ENCODE measurements around the gene KCNN1. TPM values are rescaled to one million over a fixed set of nuclear protein-coding genes. Genes with fewer than 3 reads are reported as not detected.

KCNN1 gene
- total and polyA plus RNA-seq, 2 of the 13 experiments (the other 11 are each of a cell fraction or from before 2014, with no cell fraction given), result 0.04 TPM; not detected in 1

DNA sequence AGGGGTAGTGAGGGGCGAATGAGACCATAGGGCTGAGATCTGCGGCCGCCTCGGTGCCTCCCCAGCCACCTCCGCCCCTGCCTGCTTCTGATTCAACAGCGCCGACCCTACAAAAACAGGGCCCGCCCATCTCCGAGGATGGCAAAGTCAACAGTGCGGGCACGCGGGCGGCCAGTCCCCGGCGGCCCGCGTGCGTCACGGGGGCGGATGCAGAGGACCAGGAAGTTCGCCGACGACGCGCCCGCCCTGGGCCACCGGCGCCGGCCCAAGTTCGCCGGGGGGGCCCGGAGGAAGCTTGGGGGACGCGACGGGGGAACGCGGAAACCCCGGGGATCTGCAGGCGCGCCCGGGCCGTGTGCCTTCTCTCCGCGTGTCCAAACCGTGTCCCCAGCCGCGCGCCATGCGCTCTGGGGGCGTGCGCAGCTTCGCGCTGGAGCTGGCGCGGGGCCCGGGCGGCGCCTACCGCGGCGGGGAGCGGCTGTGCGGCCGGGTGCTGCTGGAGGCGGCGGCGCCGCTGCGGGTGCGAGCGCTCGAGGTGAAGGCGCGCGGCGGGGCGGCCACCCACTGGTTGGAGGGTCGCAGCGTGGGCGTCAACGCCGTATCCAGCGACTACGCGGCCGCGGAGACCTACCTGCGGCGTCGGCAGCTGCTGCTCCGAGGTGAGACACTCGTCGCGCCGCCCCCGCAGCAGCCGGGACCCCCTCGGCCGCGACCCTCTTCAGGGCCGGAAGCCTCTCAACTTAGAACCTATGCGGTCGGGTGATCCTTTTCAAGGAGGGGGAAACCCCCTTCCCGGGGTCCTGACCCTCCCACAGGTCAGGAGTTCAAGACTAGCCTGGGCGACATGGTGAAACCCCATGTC lies 34.2 kb downstream of the KCNN1 start (continued):
- TF ChIP-seq SP1 (IDR thresholded peaks at IDR 0.05) (no peak), SP1 (CRISPR knock-in tag; IDR thresholded peaks at IDR 0.05) (peak; percentile 38; the same call in 1 of the 2 replicates), TEAD2 (CRISPR knock-in tag; IDR thresholded peaks at IDR 0.05) (no peak), ZSCAN9 (CRISPR knock-in tag; IDR thresholded peaks at IDR 0.05; ENCODE audit: borderline replicate concordance) (peak; percentile 65; the same call in 1 of the 2 replicates), RFXANK (CRISPR knock-in tag; IDR thresholded peaks at IDR 0.05) (no peak), ZNF550 (CRISPR knock-in tag; IDR thresholded peaks at IDR 0.05; ENCODE audit: borderline replicate concordance) (no peak), ZNF557 (CRISPR knock-in tag; IDR thresholded peaks at IDR 0.05) (no peak), ZMYM3 (CRISPR knock-in tag; IDR thresholded peaks at IDR 0.05) (no peak), RFXAP (CRISPR knock-in tag; IDR thresholded peaks at IDR 0.05; ENCODE audit: borderline replicate concordance) (no peak), KLF15 (CRISPR knock-in tag; IDR thresholded peaks at IDR 0.05; ENCODE audit: borderline replicate concordance) (no peak; the same call in 1 of the 2 replicates), SNAPC2 (CRISPR knock-in tag; IDR thresholded peaks at IDR 0.05) (0 out of 2 replicates have a peak, but pooled peaks have one; percentile 64), SMARCE1 (IDR thresholded peaks at IDR 0.05; ENCODE audit: borderline replicate concordance) (no peak), ZNF878 (CRISPR knock-in tag; IDR thresholded peaks at IDR 0.05) (0 out of 2 replicates have a peak, but pooled peaks have one; percentile 48), GTF3A (CRISPR knock-in tag; conservative IDR thresholded peaks at IDR 0.05) (no peak), XBP1 (CRISPR knock-in tag; IDR thresholded peaks at IDR 0.05) (no peak), ZNF891 (CRISPR knock-in tag; IDR thresholded peaks at IDR 0.05) (no peak), PHF21A (CRISPR knock-in tag; IDR thresholded peaks at IDR 0.05) (peak; percentile 51; the same call in 1 of the 2 replicates), ZNF552 (CRISPR knock-in tag; IDR thresholded peaks at IDR 0.05; ENCODE audit: borderline replicate concordance) (no peak; the same call in 1 of the 2 replicates), TEAD3 (CRISPR knock-in tag; optimal IDR thresholded peaks at IDR 0.05; ENCODE audit: borderline replicate concordance) (no peak), FOXA1 (IDR thresholded peaks at IDR 0.05) (no peak), FOXA1 (CRISPR knock-in tag; IDR thresholded peaks at IDR 0.05) (peak; percentile 86)
- TF ChIP-seq, protein P1, sequence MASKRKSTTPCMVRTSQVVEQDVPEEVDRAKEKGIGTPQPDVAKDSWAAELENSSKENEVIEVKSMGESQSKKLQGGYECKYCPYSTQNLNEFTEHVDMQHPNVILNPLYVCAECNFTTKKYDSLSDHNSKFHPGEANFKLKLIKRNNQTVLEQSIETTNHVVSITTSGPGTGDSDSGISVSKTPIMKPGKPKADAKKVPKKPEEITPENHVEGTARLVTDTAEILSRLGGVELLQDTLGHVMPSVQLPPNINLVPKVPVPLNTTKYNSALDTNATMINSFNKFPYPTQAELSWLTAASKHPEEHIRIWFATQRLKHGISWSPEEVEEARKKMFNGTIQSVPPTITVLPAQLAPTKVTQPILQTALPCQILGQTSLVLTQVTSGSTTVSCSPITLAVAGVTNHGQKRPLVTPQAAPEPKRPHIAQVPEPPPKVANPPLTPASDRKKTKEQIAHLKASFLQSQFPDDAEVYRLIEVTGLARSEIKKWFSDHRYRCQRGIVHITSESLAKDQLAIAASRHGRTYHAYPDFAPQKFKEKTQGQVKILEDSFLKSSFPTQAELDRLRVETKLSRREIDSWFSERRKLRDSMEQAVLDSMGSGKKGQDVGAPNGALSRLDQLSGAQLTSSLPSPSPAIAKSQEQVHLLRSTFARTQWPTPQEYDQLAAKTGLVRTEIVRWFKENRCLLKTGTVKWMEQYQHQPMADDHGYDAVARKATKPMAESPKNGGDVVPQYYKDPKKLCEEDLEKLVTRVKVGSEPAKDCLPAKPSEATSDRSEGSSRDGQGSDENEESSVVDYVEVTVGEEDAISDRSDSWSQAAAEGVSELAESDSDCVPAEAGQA (IDR thresholded peaks at IDR 0.05; ENCODE audit: low read depth), result no peak
- TF ChIP-seq, protein P1 (CRISPR knock-in tag; IDR thresholded peaks at IDR 0.05; ENCODE audit: borderline replicate concordance), result no peak; the same call in 1 of the 2 replicates
- TF ChIP-seq, protein P2, sequence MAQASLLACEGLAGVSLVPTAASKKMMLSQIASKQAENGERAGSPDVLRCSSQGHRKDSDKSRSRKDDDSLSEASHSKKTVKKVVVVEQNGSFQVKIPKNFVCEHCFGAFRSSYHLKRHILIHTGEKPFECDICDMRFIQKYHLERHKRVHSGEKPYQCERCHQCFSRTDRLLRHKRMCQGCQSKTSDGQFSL (CRISPR knock-in tag; IDR thresholded peaks at IDR 0.05), result no peak
- TF ChIP-seq, protein P3, sequence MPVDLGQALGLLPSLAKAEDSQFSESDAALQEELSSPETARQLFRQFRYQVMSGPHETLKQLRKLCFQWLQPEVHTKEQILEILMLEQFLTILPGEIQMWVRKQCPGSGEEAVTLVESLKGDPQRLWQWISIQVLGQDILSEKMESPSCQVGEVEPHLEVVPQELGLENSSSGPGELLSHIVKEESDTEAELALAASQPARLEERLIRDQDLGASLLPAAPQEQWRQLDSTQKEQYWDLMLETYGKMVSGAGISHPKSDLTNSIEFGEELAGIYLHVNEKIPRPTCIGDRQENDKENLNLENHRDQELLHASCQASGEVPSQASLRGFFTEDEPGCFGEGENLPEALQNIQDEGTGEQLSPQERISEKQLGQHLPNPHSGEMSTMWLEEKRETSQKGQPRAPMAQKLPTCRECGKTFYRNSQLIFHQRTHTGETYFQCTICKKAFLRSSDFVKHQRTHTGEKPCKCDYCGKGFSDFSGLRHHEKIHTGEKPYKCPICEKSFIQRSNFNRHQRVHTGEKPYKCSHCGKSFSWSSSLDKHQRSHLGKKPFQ (CRISPR knock-in tag; IDR thresholded peaks at IDR 0.05; ENCODE audit: insufficient replicate concordance), result peak; percentile 51
